H1 (cell line): ENCODE measurements around the gene ACOT9. TPM values are rescaled to one million over a fixed set of nuclear protein-coding genes. Genes with fewer than 3 reads are reported as not detected.

Experiments used
- CTCF ChIA-PET: fragments of 300-600 bp; sonication (Branson Sonifier 250); formaldehyde crosslinking; loops from one replicate; lab custom pipeline; 2021; ENCODE audit not compliant: partially characterized antibody; lab: Charles Lee
- POLR2A ChIA-PET: fragments of 300-600 bp; sonication (Branson Sonifier 250); formaldehyde crosslinking; loops from one replicate; lab custom pipeline; 2021; ENCODE audit warnings: inconsistent platforms; ENCODE audit not compliant: partially characterized antibody; lab: Charles Lee
- DNase-seq, 2 experiments: peaks; one replicate each; pipeline versions ENCODE4 v3.0.0 to v3.0.0-alpha.2; 2010 to 2022; ENCODE audit warnings: low spot score in 2 of 2, low read depth in 1 of 2, mixed read lengths in 1 of 2
- FAIRE-seq: peaks from 2 replicates; lab custom pipeline; 2011; peaks lifted over from hg19 to GRCh38; lab: Jason Lieb, UNC
- H2AFZ ChIP-seq: 2 replicates; pipeline ENCODE4 v1.8.1; 2012; ENCODE audit warnings: low read length, inconsistent platforms
- H2AK5ac ChIP-seq: 2 replicates; pipeline ENCODE4 v1.6.1; 2013; ENCODE audit warnings: low read depth, low read length
- H2BK120ac ChIP-seq: replicated peaks from 2 replicates; pipeline ENCODE3; 2013; ENCODE audit warnings: low read depth, low read length, inconsistent platforms
- H2BK12ac ChIP-seq: 2 replicates; pipeline ENCODE4 v1.6.1; 2013; ENCODE audit warnings: low read depth, low read length
- H2BK15ac ChIP-seq: 2 replicates; pipeline ENCODE4 v1.6.1; 2013; ENCODE audit warnings: low read length
- H2BK20ac ChIP-seq: 2 replicates; pipeline ENCODE4 v1.6.1; 2013; ENCODE audit warnings: low read length
- H2BK5ac ChIP-seq: 2 replicates; pipeline ENCODE4 v1.6.1; 2013; ENCODE audit warnings: low read depth, low read length
- H3K14ac ChIP-seq: 2 replicates; pipeline ENCODE4 v1.6.1; 2013; ENCODE audit warnings: inconsistent platforms; ENCODE audit not compliant: insufficient read length
- H3K18ac ChIP-seq: 2 replicates; pipeline ENCODE4 v1.6.1; 2013; ENCODE audit warnings: low read length; ENCODE audit errors: extremely low read depth
- H3K23ac ChIP-seq: 2 replicates; pipeline ENCODE4 v1.6.1; 2013; ENCODE audit warnings: inconsistent platforms; ENCODE audit not compliant: insufficient read length
- H3K23me2 ChIP-seq: 2 replicates; pipeline ENCODE4 v1.6.1; 2013; ENCODE audit warnings: low read depth, low read length
- H3K27ac ChIP-seq: 2 replicates; pipeline ENCODE4 v1.6.1; 2011; ENCODE audit warnings: low read depth, low read length, inconsistent platforms
- H3K27me3 ChIP-seq, 4 experiments: replicated peaks in 1 of 4; 1 replicate in 1 of 4; 2 replicates in 3 of 4; pipeline versions ENCODE4 v1.6.1 to v1.8.1; 2011 to 2013; ENCODE audit warnings: low read length in 3 of 4, mild to moderate bottlenecking in 3 of 4, inconsistent platforms in 2 of 4, mixed read lengths in 2 of 4, moderate library complexity in 1 of 4; ENCODE audit not compliant: control insufficient read depth in 3 of 4, insufficient read depth in 3 of 4; ENCODE audit errors: extremely low read depth in 1 of 4
- H3K36me3 ChIP-seq, 4 experiments: 2 replicates each; pipeline versions ENCODE4 v1.6.1 to v1.8.1; 2011 to 2013; ENCODE audit warnings: mild to moderate bottlenecking in 4 of 4, low read length in 3 of 4, moderate library complexity in 2 of 4, control low read depth in 1 of 4, inconsistent platforms in 1 of 4; ENCODE audit not compliant: insufficient read depth in 4 of 4, control insufficient read depth in 2 of 4
- H3K4ac ChIP-seq: replicated peaks from 2 replicates; pipeline ENCODE3; 2013; ENCODE audit warnings: low read length, low read depth, mixed read lengths, inconsistent platforms; ENCODE audit not compliant: insufficient read length
- H3K4me1 ChIP-seq, 4 experiments: replicated peaks in 1 of 4; 1 replicate in 1 of 4; 2 replicates in 3 of 4; pipeline versions ENCODE4 v1.6.1 to v1.8.1; 2011 to 2013; ENCODE audit warnings: low read length in 3 of 4, inconsistent platforms in 2 of 4, mixed read lengths in 1 of 4; ENCODE audit not compliant: insufficient read depth in 4 of 4, control insufficient read depth in 3 of 4
- H3K4me2 ChIP-seq, 2 experiments: 2 replicates each; pipeline versions ENCODE4 v1.6.1 to v1.8.1; 2011 to 2013; ENCODE audit warnings: low read depth in 2 of 2, low read length in 2 of 2, control low read depth in 1 of 2, inconsistent platforms in 1 of 2, mild to moderate bottlenecking in 1 of 2; ENCODE audit not compliant: insufficient read depth in 1 of 2
- H3K4me3 ChIP-seq, 4 experiments: fragments of 200-600, 300-600 bp in 1 of 4; sonication (generic), shearing (Covaris generic), sonication (Bioruptor Twin) in 1 of 4; 2 replicates each; pipeline versions ENCODE4 v1.5.1 to v1.8.1; 2011 to 2016; ENCODE audit warnings: low read length in 4 of 4, low read depth in 3 of 4, control low read depth in 2 of 4, inconsistent platforms in 2 of 4, mild to moderate bottlenecking in 2 of 4, mixed read lengths in 1 of 4, moderate library complexity in 1 of 4; ENCODE audit not compliant: insufficient read depth in 2 of 4; ENCODE audit errors: extremely low read depth in 1 of 4
- H3K56ac ChIP-seq: replicated peaks from 2 replicates; pipeline ENCODE3; 2013; ENCODE audit warnings: low read depth, mild to moderate bottlenecking, mixed read lengths, low read length, inconsistent platforms; ENCODE audit not compliant: insufficient read length
- H3K79me1 ChIP-seq: 2 replicates; pipeline ENCODE4 v1.6.1; 2013; ENCODE audit warnings: low read depth, low read length, control low read depth
- H3K79me2 ChIP-seq, 2 experiments: 2 replicates each; pipeline versions ENCODE4 v1.6.1 to v1.8.1; 2012 to 2013; ENCODE audit warnings: low read length in 2 of 2, mild to moderate bottlenecking in 2 of 2, inconsistent platforms in 1 of 2; ENCODE audit not compliant: insufficient read depth in 2 of 2, control insufficient read depth in 1 of 2
- H3K9ac ChIP-seq, 4 experiments: replicated peaks in 1 of 4; 1 replicate in 1 of 4; 2 replicates in 3 of 4; pipeline versions ENCODE4 v1.6.1 to v1.8.1; 2011 to 2013; ENCODE audit warnings: low read depth in 3 of 4, low read length in 3 of 4, control low read depth in 2 of 4, mild to moderate bottlenecking in 2 of 4, moderate library complexity in 2 of 4, inconsistent platforms in 1 of 4; ENCODE audit errors: extremely low read depth in 1 of 4
- H3K9me3 ChIP-seq, 2 experiments: 2 replicates each; pipeline versions ENCODE4 v1.6.1 to v1.8.1; 2012 to 2013; ENCODE audit warnings: mild to moderate bottlenecking in 2 of 2, moderate library complexity in 2 of 2, control low read depth in 1 of 2, inconsistent platforms in 1 of 2, low read depth in 1 of 2, low read length in 1 of 2, mixed read lengths in 1 of 2; ENCODE audit not compliant: insufficient read depth in 2 of 2
- H4K20me1 ChIP-seq, 2 experiments: replicated peaks in 1 of 2; 2 replicates each; pipeline versions ENCODE3 to v1.8.1; 2011 to 2013; ENCODE audit warnings: inconsistent platforms in 2 of 2, low read length in 2 of 2, mild to moderate bottlenecking in 1 of 2; ENCODE audit not compliant: insufficient read depth in 2 of 2, control insufficient read depth in 1 of 2
- H4K5ac ChIP-seq: 2 replicates; pipeline ENCODE4 v1.6.1; 2013; ENCODE audit warnings: low read length, low read depth, mixed read lengths, inconsistent platforms; ENCODE audit not compliant: insufficient read length
- H4K8ac ChIP-seq: 2 replicates; pipeline ENCODE4 v1.8.0; 2013; ENCODE audit warnings: mild to moderate bottlenecking, moderate library complexity, low read length, inconsistent platforms; ENCODE audit not compliant: insufficient read depth; ENCODE audit errors: extremely low read depth
- H4K91ac ChIP-seq: replicated peaks from 2 replicates; pipeline ENCODE3; 2013; ENCODE audit warnings: low read length, mixed read lengths, inconsistent platforms; ENCODE audit not compliant: insufficient read length
- SIX5 ChIP-seq: IDR thresholded peaks from 2 replicates; pipeline ENCODE4 v1.6.1; 2011; ENCODE audit warnings: mild to moderate bottlenecking, low read depth, low read length
- WGBS, 2 experiments: shearing (Covaris generic) in 1 of 2; methylation state at CpG; one replicate each; pipeline versions ENCODE4 v1.1.6 to v1.1.7; 2013 to 2015; ENCODE audit warnings: low lambda C conversion rate in 2 of 2, mixed read lengths in 2 of 2, inconsistent platforms in 1 of 2, low coverage in 1 of 2, missing lambda C conversion rate in 1 of 2; ENCODE audit not compliant: insufficient replicate concordance in 2 of 2, insufficient coverage in 1 of 2, insufficient read length in 1 of 2; ENCODE audit errors: extremely low coverage in 1 of 2, missing lambda C conversion rate in 1 of 2; 5-methylcytosine and 5-hydroxymethylcytosine counted together
- polyA plus RNA-seq, 7 experiments: library from polyadenylated mRNA; depleted of rRNA in 3 of 7; stranded (reverse) in 5 of 7; unstranded in 2 of 7; fragments of >200 nt in 5 of 7; fragments of 200-250 nt in 2 of 7; gene quantifications; 1 replicate in 5 of 7; 2 replicates in 1 of 7; 4 replicates in 1 of 7; pipeline versions ENCODE4 v1.2.1 to v1.2.3, GENCODE V29; 2011 to 2013; ENCODE audit warnings: missing spikeins in 2 of 7, mixed read lengths in 2 of 7
- total RNA-seq: library from RNA; stranded (reverse); fragmentation: NEBNext Ultra II Directional; extraction: Animal tissue kit (Norgen Biotek cat#: 25700); gene quantifications from 2 replicates; pipeline ENCODE4 v1.2.1, GENCODE V29; 2021

Gene ACOT9
- total and polyA plus RNA-seq, 2 of the 8 experiments (the other 6 are each of a cell fraction or from before 2014, with no cell fraction given), result 20.7 to 39.5 TPM

DNA sequence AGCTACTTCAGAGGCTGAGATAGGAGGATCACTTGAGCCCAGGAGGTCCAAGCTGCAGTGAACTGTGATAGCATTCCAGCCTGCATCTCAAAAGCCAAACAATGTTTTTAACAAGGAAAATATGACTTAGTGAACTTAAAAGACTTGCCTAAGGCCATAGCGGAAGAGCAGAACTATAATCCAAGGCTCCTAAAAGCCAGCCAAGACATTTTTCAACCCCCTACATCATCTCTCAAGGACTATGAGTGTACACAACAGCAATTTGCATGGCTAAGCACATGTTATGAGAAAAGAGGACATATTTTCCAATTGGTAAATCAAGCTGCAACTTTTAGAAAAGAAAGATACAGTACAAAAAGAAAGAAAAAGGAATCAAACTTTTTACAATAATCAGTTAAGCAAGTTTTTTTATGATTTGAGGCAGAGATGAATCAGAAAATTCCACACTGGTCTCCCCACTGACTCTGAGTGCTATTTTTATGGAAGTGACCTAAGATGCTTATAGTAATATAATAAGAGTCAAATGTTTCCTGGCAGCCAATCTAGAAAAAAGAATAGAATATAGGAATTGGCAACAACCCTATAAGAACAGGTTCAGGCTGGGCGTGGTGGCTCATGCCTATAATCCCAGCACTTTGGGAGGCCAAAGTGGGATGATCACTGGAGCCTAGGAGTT, 9.8 kb upstream of the ACOT9 start:
- Histone ChIP-seq H4K8ac (no peak overlapping the region), H3K9ac (no peak overlapping the region), H2AFZ (no peak overlapping the region), H4K20me1 (no peaks in the 10 kb centered on the region), H3K79me2 (no peaks in the 10 kb centered on the region), H3K14ac (no peak overlapping the region), H3K4me2 (no peak overlapping the region), H3K56ac (no peak overlapping the region), H3K4ac (no peak overlapping the region), H3K27me3 (no peaks in the 10 kb centered on the region), H2BK120ac (no peak overlapping the region), H3K27ac (no peak overlapping the region), H3K36me3 (no peaks in the 10 kb centered on the region), H3K23ac (no peak overlapping the region), H2BK5ac (no peak overlapping the region), H4K5ac (no peak overlapping the region), H3K18ac (no peak overlapping the region), H3K79me1 (no peaks in the 10 kb centered on the region), H3K4me3 (no peak overlapping the region), H2BK15ac (no peak overlapping the region), H2AK5ac (no peak overlapping the region), H2BK20ac (no peak overlapping the region), H3K23me2 (no peaks in the 10 kb centered on the region), H3K4me1 (no peaks in the 10 kb centered on the region), H4K91ac (no peak overlapping the region), H3K9me3 (no peaks in the 10 kb centered on the region), H2BK12ac (no peak overlapping the region)
- no peak for FAIRE-seq
- POLR2A ChIA-PET, result no interaction called here
- DNase-seq, result no peak
- CTCF ChIA-PET, result interaction anchor here (0.7 to 1.3 kb wide), 3 partner anchors 10 to 149 kb away, joined by 3 to 4 read pairs (median 3); partner anchors contain the start of gene ACOT9
- 94% methylated on average over 2 of the region's 2 CpGs; no CpG with 5 or more reads in 1 of the 2 experiments for WGBS, 2 experiments
- TF ChIP-seq SIX5, result no peak
